Effector CD4-positive, alpha-beta T cell (primary cell): ENCODE results near the gene IGFL3. TPM values are rescaled to one million over a fixed set of nuclear protein-coding genes. Genes with fewer than 3 reads are reported as not detected.
"Not testable (repeated sequence)": the region's sequence is repeated elsewhere in the genome, so short reads cannot be mapped to it uniquely, and the experiment has no call there.

Experiments
- DNase-seq: peaks from one replicate; pipeline ENCODE4 v3.0.0-alpha.2; 2020
- total RNA-seq: gene quantifications from one replicate; lab custom pipeline; 2026; lab: John Stamatoyannopoulos, UW

IGFL3 gene
- total RNA-seq: not detected

DNA sequence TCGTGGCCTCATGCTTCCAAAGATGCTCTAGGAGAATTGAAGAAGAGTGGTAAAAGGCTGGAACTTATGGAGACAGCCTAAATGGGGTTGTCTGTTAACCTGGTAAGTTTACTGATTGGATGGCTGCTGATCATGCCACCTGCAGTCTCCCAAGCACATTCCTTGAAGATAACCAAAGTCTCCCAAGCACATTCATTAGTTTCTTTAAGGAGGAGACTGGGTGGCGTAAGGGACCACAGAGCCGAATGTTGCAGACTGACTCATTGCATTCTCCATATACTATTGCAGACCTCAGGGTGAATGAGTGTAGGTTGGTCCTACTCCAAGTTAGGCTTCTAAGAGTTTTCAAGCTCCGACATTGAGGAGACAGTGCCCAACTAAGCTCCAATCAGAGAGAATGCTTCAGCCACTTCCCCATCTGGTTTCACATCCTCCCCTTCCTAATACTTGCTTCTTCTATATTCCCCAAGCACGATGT is at the start of gene IGFL3:
IGFL3 (minus strand) TSS at position 51 of the 478 bp plus-strand sequence; CDS start at position 12, 39 bp downstream.
- no peak for DNase-seq

DNA sequence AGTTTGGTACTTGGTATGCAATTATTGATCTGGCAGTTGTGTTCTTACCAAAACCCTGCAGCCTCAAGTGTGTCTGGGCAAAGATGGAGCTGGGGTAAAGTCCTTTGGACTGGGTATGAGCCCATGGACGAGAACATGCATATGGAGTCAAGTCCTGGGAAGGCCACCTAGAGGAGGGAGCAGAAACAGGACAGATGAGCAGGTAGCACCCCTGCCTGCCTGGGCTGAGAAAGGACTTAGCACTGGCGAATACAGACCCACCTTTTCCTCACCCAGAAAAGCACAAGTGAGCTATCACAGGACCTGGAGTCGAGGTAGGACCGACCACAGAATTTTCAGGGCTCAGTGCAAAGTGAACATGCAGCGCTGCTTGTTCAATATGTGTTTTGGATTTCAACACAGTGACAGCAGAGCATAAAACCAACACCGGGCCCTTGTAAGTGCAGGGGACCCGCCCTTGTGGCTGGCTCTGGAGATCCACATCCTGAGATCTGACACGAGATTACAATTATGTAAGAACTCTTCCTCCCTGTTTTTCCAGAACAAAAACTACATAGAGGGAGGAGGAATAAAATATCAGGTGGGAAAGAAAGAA is 49.5 kb upstream of the IGFL3 start:
- no peak for DNase-seq

DNA sequence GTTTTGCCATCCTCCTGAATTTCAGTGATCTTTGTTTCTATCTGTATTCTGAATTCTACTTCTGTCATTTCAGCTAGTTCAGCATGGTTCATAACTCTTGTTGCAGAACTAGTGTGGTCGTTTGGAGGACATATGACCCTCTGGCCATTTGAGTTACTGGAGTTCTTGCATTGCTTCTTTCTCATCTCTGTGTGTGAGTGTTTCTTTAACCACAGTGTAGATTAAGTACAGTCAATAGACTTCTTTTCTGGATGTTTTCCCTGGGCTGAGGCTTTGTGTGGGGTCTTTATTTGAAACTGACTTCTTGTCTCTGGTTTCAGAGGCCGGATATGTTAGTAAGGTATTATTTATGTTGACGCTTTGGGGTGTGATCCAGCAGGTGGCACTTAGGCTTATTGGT is 38.2 kb upstream of the IGFL3 start:
- DNase-seq: no peak

DNA sequence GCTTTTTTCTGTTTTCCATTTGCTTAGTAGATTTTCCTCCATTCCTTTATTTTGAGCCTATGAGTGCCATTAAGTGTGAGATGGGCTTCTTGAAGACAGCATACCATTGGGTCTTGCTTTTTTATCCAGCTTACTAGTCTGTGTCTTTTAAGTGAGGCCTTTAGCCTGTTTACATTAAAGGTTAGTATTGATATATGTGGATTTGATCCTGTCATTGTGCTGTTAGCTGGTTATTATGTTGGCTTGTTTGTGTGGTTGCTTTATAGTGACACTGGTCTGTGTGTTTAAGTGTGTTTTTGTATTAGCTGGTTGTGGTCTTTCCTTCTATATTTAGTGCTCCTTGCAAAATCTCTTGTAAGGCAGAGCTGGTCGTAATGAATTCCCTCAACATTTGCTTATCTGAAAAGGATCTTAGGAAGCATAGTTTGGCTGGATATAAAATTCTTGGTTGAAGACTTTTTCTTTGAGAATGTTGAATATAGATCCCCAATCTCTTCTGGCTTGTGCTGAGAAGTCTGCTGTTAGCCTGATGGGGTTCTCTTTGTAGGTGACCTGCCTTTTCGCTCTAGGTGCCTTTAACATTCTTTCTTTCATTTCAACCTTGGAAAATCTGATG is 37.3 kb upstream of the IGFL3 start:
- not testable (repeated sequence) for DNase-seq

DNA sequence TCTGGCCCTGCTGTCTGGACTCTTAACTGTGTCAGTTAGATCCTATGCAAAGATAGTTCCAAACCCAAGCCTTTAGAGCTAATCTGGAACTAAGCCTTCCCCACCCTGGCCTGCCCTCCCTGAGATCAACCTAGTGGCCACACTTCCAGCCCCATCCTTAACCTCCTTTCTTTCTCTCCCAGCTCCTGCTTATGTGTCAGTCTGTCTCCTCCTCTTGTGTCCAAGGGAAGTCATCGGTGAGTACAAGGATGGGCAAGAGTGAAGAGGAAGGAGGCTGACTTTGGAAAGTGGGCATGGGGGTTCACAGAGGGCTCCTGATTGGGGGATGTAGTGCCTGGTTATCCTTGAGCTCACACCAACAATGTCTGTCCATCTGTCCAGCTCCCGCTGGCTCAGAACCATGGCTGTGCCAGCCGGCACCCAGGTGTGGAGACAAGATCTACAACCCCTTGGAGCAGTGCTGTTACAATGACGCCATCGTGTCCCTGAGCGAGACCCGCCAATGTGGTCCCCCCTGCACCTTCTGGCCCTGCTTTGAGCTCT is 35.8 kb upstream of the IGFL3 start:
- no peak for DNase-seq

DNA sequence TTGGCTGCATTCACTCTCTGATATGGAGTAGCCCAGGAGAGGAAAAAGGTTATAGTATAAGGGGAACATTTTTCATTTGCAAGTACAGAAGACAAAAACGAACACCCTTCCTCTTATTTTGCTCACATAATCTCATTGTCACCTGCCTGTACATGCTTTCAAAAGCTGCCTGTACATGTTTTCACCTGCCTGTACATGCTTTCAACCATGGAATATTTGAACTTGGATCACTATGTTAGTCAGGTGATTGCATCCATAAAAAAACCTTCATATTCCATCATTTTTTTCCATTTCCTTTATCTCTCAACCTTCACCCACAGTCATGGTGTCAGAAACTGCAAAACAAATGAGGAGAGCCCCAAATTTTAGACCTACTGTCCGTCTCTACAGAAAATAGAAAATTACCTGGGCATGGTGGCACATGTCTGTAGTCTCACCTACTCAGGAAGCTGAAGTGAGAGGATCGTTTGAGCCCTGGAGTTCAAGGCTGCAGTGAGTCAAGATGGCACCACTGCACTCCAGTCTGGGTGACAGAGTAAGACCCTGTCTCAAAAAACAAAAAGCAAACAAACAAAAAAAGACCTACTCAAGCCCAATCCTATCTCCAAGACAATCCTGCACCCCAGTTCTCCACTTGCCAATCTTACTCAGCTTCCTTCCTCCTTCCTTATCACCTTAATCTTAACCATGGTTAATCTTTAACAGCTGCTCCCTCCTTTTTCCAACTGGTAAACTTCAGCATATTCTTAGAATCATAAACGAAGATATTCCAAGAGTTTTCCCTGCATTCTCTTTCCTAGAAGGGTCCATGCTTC is 35.1 kb upstream of the IGFL3 start:
- no peak for DNase-seq

DNA sequence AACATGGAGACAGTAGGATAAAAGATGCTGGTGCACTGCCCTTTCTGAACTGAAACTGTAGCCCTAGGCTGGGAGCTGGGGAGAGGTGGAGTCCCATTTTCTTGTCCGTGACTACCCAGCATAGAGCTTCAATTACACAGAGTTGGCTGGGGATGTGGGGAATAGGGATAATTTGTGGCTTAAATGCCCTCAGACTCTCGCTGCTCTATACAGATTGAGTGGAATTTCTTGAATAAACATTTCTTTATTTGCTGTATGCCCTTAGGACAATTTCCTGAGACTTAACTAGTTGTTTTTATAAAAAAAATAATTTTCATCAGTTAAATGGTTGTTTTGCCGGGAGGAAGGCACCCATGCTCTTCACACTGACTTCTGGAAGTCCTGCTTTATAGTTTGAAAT is 30.7 kb upstream of the IGFL3 start:
- DNase-seq: no peak

DNA sequence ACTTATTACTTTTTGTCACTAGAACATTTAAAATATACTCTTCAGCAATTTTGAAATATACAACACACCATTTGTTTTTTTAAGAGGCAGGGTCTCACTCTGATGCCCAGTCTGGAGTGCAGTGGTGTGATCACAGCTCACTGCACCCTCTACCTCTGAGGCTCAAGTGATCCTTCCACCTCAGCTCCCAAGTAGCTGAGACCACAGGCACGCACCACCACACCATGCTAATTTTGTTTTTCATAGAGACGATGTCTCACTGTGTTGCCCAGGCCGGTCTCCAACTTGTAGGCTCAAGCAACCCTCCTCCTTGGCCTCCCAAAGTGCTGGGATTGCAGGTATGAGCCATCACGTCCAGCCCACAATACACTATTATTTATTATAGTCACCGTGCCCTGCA is 26.1 kb upstream of the IGFL3 start:
- no peak for DNase-seq

DNA sequence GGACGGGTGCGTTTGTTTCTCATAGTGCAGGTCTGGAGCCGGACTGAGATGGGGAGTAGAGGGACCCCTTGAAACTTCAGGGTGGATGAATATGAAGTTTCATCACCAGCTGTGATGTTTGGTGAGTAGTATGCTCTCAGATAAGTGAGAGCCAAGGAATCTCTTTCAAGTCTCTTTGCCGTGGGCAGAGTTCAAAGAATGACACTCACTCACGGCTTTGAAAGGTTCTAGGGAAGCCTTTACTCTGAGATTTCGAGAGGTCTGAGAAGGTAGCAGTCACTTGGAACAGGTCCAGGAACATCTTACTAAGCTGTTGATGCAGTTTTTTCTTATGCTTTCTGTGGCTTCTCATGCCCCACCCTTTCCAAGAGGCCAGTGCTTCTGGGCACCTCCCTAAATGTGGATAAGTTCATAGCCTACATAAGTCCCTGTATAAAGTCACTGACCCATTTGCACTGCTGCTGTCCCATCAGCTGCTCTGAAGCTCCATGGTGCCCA is 23.4 kb upstream of the IGFL3 start, which contains the start of gene IGFL2:
IGFL2 (plus strand) TSS at position 448 of the 498 bp plus-strand sequence; CDS start at position 489, 41 bp downstream.
- no peak for DNase-seq

DNA sequence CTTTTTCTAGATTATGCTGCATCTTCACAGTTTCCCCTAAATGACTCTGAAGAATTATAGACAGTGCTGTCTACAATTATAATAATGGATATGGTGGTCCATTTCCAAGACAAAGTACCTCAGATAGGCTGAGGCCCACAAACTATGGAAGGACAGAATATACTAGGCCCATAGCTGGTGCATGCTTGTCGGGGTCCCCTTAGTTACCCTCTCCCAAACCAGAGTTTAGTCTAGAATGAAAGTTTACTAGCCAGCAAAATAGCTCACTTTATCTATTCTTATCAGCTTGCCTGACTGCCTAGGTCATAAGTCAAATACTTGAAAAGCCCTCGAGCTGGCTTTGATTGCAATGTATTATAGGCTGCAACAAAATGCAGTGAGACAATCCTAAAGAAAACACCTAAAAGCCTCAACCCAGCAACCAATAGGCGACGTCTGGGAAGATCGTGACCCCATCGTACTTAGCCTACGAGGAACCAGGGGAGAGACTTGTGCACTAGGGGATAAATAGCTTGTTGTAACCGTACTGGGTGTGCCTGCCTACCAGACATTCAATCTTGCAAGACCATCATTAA is 22.8 kb upstream of the IGFL3 start:
- DNase-seq: no peak

DNA sequence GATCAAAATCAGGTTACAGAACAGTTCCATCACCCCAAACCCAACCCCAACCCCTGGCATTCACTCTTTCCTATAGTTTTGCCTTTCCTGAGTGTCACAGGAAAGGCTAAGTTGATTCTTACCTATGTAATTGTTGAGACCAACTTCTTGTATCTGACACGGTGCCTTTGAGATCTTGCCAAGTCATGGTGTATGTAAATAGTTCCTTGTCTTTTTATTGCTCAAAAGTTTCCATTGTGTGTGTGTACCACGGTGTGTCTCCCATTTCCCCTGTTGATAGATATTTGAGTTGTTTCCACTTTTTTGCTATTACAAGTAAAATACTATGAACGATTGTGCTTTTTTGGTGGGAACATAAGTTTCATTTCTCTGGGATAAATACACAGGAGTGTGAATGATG is 20.3 kb upstream of the IGFL3 start:
- DNase-seq: no peak

DNA sequence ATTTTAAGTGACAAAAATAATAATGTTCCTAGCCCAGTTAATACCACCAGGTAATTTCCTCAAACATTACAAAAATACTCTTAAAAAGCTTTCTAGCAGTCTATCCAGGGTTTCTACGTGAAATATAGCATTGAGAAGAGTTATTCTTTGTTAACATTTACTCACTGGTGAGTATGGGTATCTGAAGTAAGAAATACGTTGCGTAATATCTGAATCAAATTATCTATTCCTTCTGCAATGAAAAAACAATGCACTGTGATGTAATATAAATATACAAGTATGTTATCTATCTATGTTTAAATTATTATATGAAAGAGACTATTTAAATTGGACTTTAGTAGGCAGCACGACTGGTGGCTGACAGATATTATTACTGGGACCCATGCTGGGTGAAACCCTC is 17.8 kb upstream of the IGFL3 start:
- no peak for DNase-seq

DNA sequence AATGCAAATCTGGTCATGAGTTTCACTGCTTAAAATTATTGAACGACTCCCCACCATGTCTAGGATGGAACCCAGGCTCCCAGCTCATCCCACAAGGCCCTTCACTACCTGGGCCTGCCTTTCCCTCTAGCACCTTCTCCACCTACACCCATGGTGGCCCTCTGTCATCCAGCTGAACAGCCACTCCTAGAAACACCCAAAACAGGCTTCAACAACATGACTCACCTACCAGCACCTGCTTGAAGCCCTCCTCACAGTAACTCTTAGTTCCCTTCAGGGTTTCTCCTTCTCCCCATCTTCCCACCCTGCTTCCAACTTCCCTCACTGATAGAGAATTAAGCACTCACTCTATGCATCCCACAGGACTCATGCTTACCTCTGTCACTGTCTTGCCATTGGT is 16.9 kb upstream of the IGFL3 start:
- no peak for DNase-seq

DNA sequence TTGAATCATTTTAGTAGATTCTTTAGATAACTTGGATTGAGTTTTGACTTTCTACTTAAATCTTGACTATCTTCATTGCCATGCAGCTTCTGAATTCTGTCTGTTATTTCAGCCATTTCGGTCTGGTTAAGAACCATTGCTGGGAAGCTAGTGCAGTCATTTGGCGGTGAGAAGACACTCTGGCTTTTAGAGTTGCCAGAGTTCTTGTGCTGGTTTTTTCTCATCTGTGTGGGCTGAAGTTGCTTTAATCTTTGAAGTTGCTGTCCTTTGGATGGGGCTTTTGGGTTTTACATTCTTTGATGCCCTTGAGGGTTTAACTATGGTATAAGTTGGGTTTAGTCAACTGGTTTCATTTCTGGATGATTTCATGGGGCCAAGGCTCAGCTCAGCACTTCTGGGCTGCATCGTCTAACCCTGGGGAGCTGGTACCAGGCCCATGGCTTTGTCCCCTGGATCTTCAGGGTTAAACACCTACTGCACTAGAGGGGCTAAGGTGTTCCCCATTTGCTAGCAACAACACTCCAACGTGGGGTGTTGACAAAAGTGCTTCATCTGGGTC is 13.5 kb upstream of the IGFL3 start:
- no peak for DNase-seq

DNA sequence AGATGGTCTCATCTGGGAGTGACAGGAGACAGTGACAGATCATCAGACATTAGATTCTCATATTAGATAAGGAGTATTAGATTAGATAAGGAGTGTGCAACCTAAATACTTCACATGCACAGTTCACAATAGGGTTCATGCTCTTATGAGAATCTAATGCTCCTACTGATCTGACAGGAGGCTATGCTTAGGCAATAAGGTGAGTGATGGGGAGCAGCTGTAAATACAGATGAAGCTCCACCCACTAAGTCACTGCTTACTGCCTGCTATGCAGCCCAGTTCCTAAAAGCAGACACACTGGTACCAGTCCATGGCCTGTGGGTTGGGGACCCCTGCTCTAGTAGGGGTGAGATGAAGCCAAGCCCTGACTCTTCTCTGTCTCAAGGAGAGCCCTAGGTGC is 10.0 kb upstream of the IGFL3 start:
- DNase-seq: no peak

DNA sequence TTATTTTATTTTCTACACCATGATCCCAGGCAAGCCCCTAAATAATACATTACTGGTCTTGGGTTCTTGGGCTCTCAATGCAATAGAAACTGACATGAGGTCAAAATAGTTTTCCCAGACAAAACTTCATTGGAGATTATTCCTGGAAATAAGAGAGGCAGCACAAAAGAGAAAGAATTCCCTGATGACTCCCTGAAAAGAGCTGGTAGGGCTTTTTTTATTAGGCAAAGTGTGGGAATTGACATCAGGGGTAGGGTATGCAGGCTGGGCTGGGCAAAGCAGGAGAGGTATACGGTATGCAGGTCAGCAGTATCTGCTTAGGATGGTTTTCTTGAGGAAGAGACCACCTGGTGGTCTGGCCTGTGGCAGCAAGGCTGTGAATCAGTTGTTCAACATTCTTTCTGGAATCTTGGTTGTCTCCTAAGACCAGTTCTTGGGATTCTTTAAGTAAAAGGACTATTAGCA is 9.3 kb upstream of the IGFL3 start:
- no peak for DNase-seq

DNA sequence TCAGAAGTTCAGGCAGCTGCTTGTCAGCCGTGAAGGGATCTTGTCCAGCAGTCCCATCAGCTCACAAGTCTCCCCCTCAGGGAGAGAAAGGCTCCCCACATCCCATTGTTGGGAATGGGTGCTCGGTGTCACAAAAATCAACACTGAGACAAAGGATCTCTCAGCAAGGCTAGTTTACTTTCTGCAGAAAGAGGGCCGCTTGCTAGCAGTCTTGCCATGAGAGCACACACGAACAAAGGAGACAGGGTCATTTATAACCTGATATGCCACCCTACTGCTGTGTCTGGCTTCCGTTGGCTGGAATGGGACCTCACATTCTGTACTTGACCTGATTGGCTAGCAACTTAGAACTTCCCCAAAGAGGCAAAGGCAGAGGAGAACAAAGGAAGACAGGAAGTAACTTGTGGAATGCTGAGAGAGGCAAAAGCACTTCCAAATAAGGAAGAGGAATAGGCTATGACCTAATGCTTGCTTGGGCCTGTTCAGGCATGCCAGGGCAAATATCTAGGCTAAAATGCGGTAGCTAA is 8.7 kb upstream of the IGFL3 start:
- no peak for DNase-seq

DNA sequence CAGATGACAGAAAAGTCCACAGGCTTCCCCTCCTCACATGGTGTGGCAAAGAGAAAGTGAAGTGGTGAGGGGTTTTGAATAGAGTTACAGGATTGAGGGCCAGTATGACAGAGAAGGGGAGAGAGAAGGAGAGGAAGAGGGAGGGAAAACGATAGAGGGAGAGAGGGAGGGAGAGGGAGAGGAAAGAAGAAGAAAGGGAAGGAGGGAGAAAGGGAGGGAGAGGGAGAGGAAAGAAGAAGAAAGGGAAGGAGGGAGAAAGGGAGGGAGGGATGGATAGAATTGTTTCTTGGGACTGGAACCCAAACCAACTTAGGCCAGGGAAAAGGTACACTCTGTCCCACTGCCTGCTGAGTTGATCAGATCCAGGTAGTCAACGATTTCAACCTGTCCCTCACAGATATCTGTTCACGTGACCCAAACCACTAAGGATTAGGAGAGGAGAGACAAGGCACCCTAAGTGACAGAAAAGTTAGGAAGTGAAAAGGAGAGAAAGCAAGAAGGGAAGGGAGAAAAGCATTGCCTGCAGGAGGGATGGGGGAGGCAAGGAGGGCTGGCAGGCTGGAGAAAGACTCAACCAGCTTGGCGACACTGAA is 8.1 kb upstream of the IGFL3 start:
- DNase-seq: no peak

DNA sequence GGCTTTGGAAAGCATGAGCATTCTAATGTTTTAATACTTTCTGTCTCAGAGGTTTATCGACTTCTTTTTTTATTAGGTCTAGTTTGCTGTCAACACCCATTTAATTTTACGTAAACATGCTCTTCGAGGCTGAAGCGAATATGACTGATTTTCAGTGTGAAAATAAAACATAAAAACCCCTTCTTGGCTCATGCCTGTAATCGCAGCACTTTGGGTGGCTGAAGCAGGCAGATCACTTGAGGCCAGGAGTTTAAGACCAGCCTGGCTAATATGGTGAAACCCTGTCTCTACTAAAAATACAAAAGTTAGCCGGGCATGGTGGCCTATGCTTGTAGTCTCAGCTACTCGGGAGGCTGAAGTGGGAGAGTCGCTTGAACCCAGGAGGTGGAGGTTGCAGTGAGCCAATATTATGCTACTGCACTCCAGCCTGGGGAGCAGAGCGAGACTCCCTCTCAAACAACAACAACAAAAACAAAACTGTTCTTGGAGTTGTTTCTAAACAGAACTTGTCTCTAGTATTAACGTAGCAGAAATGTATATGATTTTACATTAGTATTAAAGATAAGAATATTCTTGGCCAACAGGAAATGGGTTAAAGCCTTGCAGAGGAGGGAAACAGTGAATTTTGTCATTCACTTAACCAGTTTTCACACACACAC is 7.1 kb upstream of the IGFL3 start:
- no peak for DNase-seq

DNA sequence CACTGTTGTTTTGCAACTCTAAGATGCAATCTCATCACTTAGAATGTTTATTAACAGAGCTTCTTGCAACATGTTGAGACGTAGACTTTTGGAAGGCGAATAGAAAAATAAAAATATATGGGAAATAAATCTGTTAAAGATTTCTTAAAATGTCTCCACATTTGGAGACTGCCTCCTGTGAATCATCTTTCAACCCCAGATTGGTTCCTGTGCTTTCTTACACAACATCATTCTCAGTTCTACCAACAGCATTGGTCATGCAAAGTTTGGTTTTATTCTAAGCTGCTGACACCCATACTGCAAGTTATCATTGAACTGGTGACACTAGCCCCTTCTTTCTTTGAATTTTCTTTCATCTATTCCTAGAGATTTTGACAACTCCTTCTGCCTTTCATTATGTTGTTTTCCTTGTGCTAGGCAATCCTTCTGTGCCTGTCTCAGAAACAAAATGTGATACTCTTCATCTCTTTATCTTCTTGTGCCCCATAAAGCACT is 1.6 kb upstream of the IGFL3 start:
- DNase-seq: no peak

DNA sequence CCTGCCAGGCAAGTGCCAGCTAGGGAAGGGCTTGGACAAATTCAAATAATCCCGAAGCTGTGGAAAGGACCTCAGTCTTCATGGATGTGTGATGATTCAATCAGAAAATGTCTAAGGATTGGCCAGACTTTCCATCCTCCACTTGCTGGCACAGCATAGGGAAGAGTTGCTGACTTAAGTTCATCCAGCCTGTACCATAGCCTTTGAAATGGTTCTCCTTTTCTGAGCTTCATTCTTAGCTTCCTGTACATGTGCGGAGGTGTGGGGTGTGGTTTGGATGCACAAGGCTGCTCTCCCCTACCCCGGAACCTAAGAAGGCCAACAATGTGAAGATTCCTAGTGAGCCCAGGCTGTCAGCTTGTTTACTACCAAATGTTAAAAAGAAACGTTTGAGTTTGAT is 959 bp upstream of the IGFL3 start:
- DNase-seq: no peak
